ENCODE results near the gene KCMF1.

Gene KCMF1

GRCh38 chr2:85087541-85087940 lies 116.6 kb downstream of the KCMF1 start:
- no peak for DNase-seq

DNA sequence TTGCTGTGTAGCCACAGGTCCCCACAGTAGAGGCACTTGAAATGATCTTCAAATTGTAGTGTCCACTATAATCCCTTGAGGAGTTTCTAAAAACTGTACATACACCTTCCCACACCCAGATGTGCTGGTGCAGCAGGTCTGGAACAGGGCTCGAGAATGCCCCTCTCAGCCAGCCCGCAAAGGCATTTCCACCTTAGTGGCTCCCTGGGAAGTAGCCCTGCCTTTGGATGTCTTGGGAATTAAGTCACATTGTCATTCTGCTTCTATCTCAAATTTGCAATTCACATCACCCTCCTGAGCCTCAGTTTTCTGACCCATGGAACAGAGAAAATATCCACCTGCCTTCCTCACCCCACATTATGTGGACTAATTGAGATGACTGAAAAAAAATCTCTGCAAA lies 118.0 kb downstream of the KCMF1 start:
- no peak for DNase-seq

- no peak for DNase-seq
These were observed 118.6 kb downstream of the KCMF1 start for GRCh38 chr2:85089585-85089984.

DNA sequence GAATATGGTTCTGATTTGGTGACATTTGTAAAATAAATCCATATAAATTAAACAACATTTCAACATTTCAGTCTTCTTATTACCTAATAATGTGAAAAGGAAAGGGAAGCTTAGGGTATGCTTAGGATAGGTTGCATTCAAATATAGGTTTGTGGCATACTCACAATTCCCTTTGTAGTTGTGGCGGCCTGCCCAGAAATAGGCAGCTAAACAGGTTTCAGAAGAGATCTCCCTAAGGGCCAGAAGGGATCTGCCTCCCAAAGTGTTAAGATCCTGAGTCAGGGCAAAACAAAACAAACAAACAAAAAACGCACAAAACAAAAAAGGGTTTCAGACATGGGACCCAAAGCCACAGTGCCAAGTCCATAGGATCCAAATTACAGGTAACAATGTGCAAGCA lies 120.9 kb downstream of the KCMF1 start:
- DNase-seq: no peak

DNA sequence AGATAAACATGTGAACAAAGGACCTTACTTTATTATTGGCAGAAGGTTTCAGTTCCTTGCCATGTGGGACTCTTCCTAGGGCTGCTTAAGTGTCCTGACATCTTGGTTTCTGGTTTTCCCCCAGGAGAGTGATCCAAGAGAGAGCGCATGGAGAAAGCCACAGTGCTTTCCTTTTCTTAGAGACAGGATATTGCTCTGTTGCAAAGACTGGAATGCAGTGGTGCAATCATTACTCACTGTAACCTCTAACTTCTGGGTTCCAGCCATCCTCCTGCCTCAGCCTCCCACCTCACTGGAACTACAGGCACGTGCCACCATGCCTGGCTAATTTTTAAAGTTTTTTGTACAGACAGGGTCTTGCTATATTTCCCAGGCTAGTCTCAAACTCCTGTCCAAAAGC lies 124.1 kb downstream of the KCMF1 start:
- DNase-seq: no peak

DNA sequence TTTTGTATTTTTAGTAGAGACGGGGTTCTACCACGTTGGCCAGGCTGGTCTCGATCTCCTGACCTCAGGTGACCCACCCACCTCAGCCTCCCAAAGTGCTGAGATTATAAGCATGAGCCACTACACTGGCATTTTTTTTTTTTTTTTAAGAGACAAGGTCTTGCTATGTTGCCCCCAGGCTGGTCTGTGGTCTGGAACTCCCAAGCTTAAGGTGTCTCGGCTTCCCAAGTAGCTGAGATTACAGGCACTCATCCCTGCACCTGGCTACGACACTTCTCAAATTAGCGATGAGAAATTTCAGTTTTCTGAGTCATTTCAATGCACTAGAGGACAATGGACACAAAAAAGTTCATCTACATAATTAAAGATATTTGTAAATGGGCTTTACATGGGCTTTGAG lies 125.7 kb downstream of the KCMF1 start:
- DNase-seq: no peak

DNA sequence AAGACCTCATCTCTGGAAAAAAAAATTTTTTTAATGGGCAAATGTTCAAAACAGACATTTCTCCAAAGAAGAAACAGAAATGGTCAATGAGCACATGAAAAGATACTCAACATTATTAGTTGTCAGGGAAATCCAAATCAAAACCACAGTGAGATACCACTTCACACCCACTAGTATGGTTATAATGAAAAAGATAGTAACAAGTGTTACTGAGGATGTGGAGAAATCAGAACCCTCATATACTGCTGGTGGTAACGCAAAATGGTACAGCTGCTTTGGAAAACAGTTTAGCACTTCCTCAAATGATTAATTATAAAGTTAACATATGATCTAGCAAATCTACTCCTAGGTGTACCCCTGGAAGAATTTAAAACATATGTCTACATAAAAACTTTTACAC lies 133.3 kb downstream of the KCMF1 start:
- no peak for DNase-seq

DNA sequence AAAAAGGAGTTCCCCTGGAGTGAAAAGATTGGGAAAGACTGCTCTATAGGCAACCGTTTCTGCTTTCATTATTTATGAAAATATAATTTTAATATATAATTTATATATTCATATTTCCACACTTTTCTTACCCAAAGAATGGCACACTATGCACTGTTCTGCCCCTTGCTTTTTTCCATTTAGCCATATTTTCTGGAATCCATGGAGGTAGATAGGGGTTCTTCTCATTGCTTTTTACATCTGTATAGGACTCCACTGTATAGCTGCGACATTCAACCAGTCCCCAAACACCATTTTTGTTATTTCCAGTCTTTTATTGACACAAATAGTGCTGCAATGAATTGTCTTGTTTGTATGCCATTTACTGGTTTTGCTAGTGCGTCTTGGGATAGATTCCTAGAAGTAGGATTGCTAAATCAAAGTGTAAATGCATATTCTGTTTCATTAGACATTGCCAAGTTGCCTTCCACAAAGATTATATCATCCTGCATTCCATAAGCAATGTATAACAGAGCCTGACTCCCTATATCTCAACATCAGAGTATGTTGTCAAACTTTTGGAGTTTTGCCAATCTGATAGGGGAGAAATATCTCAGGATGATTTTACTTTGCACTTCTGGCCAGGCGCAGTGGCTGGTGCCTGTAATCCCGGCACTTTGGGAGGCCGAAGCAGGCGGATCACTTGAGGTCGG lies 135.7 kb downstream of the KCMF1 start:
- no peak for DNase-seq
